ENCODE data around the gene CAPN5.

The CAPN5 gene

DNA sequence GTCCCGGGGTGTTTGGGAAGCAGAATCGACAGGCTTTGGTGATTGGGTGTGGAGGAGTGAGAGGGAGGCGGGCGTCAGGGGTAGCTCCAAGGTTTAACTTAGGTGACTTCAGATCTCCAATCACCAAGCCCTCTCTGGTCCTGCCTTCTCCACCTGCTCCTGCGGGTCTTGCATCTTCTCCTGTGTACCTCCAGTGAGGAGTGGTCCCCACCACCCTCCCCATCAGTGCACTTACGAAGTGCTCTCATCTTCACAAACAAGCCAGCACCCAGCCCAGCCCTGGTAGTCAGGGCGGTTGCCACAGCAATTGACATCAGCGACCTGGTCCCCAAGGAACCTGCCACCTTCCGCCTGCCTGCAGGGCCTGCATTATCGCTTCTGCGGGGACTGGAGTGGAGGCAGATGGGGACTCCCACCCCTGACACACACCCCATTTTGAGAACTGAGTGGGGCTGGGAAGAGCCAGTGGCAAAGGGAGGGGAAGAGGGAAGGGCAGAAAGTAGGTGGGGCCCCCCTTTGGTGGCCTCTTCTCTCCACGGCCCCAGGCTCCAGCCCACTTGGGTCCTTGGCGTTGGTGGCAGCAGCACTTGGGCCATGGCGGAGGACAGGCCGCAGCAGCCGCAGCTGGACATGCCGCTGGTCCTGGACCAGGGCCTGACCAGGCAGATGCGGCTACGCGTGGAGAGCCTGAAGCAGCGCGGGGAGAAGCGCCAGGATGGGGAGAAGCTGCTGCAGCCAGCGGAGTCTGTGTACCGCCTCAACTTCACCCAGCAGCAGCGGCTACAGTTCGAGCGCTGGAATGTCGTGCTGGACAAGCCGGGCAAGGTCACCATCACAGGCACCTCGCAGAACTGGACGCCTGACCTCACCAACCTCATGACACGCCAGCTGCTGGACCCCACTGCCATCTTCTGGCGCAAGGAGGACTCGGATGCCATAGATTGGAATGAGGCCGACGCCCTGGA is 35.8 kb downstream of the CAPN5 start, which contains the start of gene OMP:
TSS of gene OMP (plus strand) at position 595 of the 965 bp plus-strand sequence. CDS start at position 595, 0 bp downstream.
- no peak for DNase-seq

- DNase-seq = no peak
Measured at GRCh38 chr11:77103319-77103718, 36.5 kb downstream of the CAPN5 start.

DNA sequence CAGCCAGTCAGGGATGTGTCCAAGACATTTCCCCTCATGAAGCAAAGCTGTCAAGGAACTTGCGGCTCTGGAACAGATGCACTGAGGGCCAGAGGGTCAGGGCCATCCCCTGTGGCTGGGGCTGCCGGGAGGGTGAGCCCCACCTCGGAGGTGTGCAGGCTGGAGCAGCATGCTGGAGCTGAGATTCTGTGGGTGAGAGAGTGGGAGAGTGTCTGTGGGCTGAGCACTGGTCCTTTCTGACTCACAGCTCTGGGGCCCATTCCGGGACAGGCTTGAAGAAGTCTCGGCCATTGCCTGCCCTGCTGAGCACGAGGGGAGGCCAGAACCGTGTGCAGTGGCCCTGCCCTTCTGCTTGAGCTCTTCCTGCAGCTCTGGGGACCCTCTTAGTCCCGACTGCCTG is 38.0 kb downstream of the CAPN5 start:
- no peak for DNase-seq

DNA sequence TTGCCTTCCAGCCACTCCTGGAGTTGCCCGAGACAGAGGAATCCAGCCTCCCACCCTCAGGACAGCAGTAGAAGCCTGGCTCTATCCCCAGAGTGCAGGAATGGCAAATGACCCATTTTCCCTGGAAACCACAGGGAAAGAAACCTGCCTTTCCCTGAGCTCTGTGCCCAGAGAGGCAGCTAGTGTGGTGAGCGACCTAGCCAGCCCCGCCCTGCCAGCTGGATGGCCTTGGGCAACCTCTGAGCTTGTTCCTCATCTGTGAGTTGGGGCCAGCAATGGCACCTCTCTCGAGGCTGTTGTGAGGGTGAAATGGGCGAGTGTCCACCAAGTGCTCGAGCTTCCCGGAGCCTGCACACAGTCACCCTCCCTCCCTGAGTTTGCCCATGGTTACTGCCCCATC is 39.5 kb downstream of the CAPN5 start:
- no peak for DNase-seq

- DNase-seq = no peak
Measured at GRCh38 chr11:77106759-77107158, 40.0 kb downstream of the CAPN5 start.

DNA sequence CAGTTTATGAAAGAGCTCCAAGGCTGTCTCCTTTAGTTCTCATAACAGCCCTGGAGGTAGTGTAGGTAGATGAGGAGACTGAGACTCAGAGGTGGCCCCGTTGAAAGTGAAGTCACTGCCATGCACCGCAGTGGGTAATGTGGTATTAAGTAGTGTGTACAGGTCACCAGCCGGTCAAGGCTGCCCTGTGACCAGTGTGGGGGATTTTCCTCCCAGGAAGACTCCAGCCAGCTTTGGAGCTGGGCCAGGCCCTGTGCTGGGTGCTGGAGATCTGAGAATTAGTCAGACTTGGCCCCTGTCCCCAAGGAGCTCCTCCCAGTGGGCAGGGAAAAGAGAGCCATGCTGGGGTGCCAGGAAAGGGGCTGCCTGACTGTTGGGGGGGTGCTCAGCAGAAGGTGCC is 41.2 kb downstream of the CAPN5 start:
- DNase-seq = no peak

DNA sequence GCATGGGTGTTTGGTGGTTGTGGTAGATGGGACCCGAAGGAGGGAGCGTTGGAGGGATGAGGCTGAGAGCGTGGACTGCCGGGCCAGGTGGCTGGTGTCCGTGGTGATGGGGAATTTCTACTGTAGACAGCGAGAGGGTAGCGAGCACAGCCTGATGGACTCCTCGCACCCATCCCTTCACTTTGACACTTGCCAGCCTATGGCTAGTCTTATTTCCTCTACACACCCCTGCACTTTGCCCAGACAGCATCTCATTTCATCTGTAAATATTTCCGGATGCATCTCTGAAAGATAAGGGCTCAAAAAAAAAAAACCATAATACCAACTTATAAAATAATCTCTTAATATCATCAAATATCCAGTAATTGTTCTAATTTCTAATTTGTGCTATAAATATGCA is 41.7 kb downstream of the CAPN5 start:
- DNase-seq = no peak

DNA sequence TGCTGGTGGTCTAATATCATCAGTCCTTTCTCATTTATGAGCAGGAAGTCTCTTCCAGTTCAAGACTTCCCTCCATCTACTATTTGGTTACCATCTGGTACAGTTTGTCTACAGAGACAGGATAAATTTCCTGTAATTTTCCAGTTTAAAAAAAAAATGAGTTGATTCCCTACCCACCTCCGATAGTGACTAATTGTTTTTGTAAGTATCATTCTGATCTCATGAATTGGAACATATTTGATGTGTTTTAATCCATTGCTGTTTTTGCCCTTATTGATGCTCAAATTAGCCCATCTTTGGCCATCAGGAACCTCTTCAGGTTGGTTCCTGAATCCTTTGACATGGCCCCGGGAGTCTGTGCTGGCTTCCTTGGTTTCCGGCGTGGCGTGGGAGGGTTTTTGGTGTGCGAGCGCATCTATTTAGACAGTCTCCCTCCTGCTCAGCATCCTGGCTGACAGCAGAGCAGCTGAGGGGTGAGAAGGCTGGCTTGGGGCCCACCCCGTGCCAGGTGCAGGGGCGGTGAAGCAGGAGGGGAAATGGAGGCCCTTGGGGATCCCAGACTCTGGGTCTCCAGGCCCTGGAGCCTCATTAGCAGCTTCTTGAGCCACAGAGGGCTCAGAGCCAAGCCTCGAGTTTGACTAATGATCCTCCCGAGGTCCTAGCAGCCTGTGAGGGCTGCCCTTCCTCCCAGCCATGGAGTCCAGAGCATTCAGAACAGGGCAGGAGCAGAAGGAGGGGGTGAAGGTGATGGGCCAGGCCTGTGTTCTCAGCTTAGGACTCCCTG is 42.7 kb downstream of the CAPN5 start:
- no peak for DNase-seq

GRCh38 chr11:77110836-77111235 is 44.1 kb downstream of the CAPN5 start:
- DNase-seq = no peak

DNA sequence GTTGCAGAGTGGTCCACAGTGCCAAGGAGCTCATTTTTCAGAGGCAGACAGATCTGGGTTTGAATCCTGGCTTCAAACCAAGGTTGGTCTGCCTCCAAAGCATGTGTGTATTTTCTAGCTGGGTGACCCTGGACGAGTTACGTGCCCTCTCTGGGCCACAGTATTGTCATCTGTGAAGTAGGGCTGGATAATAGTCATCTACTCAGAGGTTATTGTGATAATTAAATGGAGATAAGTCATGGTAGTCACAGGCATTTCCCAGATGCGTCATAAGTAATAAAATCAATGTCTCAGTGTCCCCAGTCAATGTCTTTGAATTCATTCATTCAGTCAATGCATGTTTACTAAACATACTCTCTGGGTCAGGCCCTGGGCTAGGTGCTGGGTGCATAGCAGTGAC is 44.5 kb downstream of the CAPN5 start:
- DNase-seq = no peak

DNA sequence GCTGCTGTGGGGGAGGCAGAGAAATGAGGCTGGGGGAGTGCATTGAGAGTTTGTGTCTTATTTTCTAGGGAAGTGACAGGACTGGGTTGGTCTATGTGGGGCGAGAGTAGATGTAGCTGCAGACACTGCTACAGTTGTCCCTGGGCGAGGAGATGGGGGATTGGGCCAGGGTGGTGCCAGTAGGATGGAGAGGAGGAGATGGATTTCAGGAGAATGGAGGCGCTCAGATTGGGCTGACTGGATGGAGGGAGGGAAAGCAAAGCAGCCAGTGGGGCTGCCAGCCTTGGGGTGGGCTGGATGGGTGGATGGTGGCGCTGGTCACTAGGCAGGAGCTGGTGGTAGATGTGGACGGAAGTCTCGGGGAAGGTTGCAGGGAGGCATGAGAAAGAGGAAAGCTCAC is 45.2 kb downstream of the CAPN5 start:
- no peak for DNase-seq

- no peak for DNase-seq
Measured at GRCh38 chr11:77112641-77113381, 46.0 kb downstream of the CAPN5 start.

- DNase-seq = no peak
Measured at GRCh38 chr11:77113382-77114088, 46.8 kb downstream of the CAPN5 start.

DNA sequence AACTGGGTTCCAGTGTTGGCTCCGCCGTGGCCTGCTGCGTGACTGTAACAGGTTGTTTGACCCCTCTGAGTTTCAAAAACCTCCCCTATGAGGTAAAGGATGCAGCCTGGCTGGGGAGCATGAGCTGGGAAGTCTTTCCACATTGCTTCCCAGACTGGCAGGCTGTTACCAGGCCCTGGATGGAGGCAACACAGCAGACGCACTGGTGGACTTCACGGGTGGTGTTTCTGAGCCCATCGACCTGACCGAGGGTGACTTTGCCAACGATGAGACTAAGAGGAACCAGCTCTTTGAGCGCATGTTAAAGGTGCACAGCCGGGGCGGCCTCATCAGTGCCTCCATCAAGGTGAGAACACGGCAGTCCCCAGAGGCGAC is 47.3 kb downstream of the CAPN5 start:
- no peak for DNase-seq

GRCh38 chr11:77115181-77115611 is 48.4 kb downstream of the CAPN5 start:
- no peak for DNase-seq

GRCh38 chr11:77115956-77116355 is 49.2 kb downstream of the CAPN5 start:
- DNase-seq = no peak

DNA sequence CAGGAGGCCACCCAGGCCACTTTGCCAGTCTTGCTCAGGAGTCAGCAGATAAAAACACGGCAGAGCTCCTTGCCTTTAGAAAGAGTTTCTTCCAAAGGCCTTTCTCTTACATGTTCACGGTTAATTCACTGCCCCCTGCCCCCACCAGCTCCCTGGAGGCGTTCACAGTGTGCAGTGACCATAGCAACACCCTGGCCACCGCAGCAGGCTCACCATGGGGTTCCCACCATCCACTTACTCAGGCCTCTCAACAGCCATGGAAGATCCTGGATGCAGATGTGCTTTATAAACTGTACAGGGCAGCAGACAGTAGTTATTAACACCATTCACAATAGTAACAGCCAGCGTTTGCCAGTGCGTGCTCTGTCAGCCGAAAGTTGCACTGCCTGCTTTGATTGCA is 50.7 kb downstream of the CAPN5 start:
- DNase-seq = no peak

- DNase-seq = no peak
Measured at GRCh38 chr11:77118086-77118485, 51.3 kb downstream of the CAPN5 start.

DNA sequence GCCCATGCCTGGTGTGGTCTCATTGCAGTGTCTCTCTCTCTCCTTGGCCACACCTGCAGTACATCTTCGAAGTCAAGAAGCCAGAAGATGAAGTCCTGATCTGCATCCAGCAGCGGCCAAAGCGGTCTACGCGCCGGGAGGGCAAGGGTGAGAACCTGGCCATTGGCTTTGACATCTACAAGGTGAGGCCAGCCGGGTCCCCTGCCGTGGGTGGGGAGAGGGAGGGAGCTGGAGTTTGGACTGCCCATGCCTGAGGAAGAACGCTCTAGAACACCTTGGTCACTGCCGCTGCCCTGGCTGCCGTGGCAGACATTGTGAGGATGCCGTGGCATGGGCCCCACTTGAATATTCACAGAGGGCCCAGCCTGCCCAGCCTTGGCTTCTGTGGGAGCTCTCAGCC is 52.2 kb downstream of the CAPN5 start:
- no peak for DNase-seq

- DNase-seq = no peak
Measured at GRCh38 chr11:77119531-77119936, 52.8 kb downstream of the CAPN5 start.

GRCh38 chr11:77120571-77120970 is 53.8 kb downstream of the CAPN5 start:
- no peak for DNase-seq

GRCh38 chr11:77121096-77121640 is 54.4 kb downstream of the CAPN5 start:
- no peak for DNase-seq
